MCF 10A (cell line): ENCODE data around the gene HSPB6. TPM values are rescaled to one million over a fixed set of nuclear protein-coding genes. Genes with fewer than 3 reads are reported as not detected.

Source experiments
- BruUV-seq: library from RNA; stranded (reverse); fragments of 400-500 nt; replicated peaks from 2 replicates; lab custom pipeline; 2021; lab: Mats Ljungman, UMichigan
- CTCF ChIA-PET: fragments of 300-600 bp; sonication (Branson Sonifier 250); formaldehyde crosslinking; extraction: SDS; loops from one replicate; lab custom pipeline; 2021; ENCODE audit warnings: antibody characterized with exemption, inconsistent platforms; lab: Yijun Ruan, JAX
- POLR2A ChIA-PET: fragments of 300-600, 350-650 bp; sonication (Branson Sonifier 250); formaldehyde crosslinking; extraction: SDS; loops from one replicate; lab custom pipeline; 2020; ENCODE audit warnings: antibody characterized with exemption, inconsistent platforms; lab: Yijun Ruan, JAX
- DNase-seq: peaks from one replicate; pipeline ENCODE4 v3.0.0-alpha.2; 2018; ENCODE audit not compliant: unreplicated experiment
- H3K27ac Mint-ChIP-seq: one replicate; pipeline ENCODE4 v1.8.0; 2022; ENCODE audit warnings: mild to moderate bottlenecking, low read depth, mixed read lengths; ENCODE audit not compliant: unreplicated experiment
- H3K27me3 Mint-ChIP-seq: one replicate; pipeline ENCODE4 v1.8.0; 2022; ENCODE audit warnings: mixed read lengths; ENCODE audit not compliant: insufficient read depth, unreplicated experiment
- H3K36me3 Mint-ChIP-seq: one replicate; pipeline ENCODE4 v1.8.0; 2022; ENCODE audit warnings: mild to moderate bottlenecking, moderate library complexity, mixed read lengths; ENCODE audit not compliant: insufficient read depth, unreplicated experiment
- H3K4me1 Mint-ChIP-seq: one replicate; pipeline ENCODE4 v1.8.0; 2022; ENCODE audit warnings: mixed read lengths; ENCODE audit not compliant: insufficient read depth, unreplicated experiment
- H3K4me3 Mint-ChIP-seq: one replicate; pipeline ENCODE4 v1.8.0; 2022; ENCODE audit warnings: mild to moderate bottlenecking, moderate library complexity, mixed read lengths; ENCODE audit not compliant: unreplicated experiment
- H3K9me3 Mint-ChIP-seq: one replicate; pipeline ENCODE4 v1.8.0; 2022; ENCODE audit warnings: mixed read lengths; ENCODE audit not compliant: unreplicated experiment
- CTCF ChIP-seq: fragments of 200-600 bp; IDR thresholded peaks from one replicate; pipeline ENCODE4 v1.8.0; 2022; ENCODE audit warnings: antibody characterized with exemption, mild to moderate bottlenecking; ENCODE audit not compliant: unreplicated experiment
- intact Hi-C: fragments of 100-400 bp; cut with micrococcal nuclease; formaldehyde crosslinking; loops from 2 replicates; pipeline ENCODE4 v1.14.1; 2022
- total RNA-seq: library from RNA; stranded (reverse); gene quantifications from 2 replicates; pipeline ENCODE4 v1.2.3, GENCODE V29; 2022

HSPB6 gene
- total RNA-seq, 1 experiment from 2014 or later, result 0.21 TPM

- Mint-ChIP-seq H3K9me3 (no peaks in the 10 kb centered on the region), H3K4me1 (peaks cover 8% of the 10 kb centered on the region), H3K27ac (no peak overlapping the region), H3K36me3 (peaks cover 43% of the 10 kb centered on the region), H3K27me3 (no peaks in the 10 kb centered on the region), H3K4me3 (peak overlapping the region; percentile 97)
- CTCF ChIA-PET, result interaction anchor here (1.3 to 1.5 kb wide), 2 partner anchors 12 to 67 kb away, joined by 3 to 5 read pairs; partner anchors contain the start of gene LIN37
- BruUV-seq, result no TSS peak
- POLR2A ChIA-PET, result interaction anchor here (1.1 to 3.4 kb wide), 3 partner anchors 10 to 15 kb away, joined by 3 to 12 read pairs (median 5); partner anchors contain the start of genes LIN37, PSENEN and U2AF1L4
- no peak for DNase-seq
- intact Hi-C loops, result no loop called here
- no peak for TF ChIP-seq CTCF
These were observed 2.9 kb upstream of the HSPB6 start for GRCh38 chr19:35759697-35760096.

GRCh38 chr19:35757749-35758608, 1.1 kb upstream of the HSPB6 start, which contains the start of gene PROSER3:
Gene PROSER3 (plus strand): TSS chr19:35758176. CDS start chr19:35758216, 40 bp downstream.
- TF ChIP-seq CTCF, result no peak
- no peaks in the 10 kb centered on the region for H3K27me3 Mint-ChIP-seq
- POLR2A ChIA-PET, result interaction anchor here (0.7 to 1.1 kb wide), 4 partner anchors 10 to 1068 kb away, joined by 3 to 8 read pairs (median 3); partner anchors contain the start of gene LIN37
- H3K4me3 Mint-ChIP-seq, result peak within 1 kb of the TSS; percentile 97
- peak within 1 kb of the TSS; percentile 99 for H3K27ac Mint-ChIP-seq
- peak; percentile 99 for DNase-seq
- H3K4me1 Mint-ChIP-seq, result peaks cover 8% of the 10 kb centered on the region
- intact Hi-C loops, result loop anchor here (1.0 kb wide), 1 partner anchor 10 kb away; the partner anchor contains the start of gene LIN37
- H3K36me3 Mint-ChIP-seq, result peaks cover 40% of the 10 kb centered on the region
- no peaks in the 10 kb centered on the region for H3K9me3 Mint-ChIP-seq
- TSS peak; percentile 74 for BruUV-seq
- CTCF ChIA-PET, result no interaction called here

- ChIA-PET CTCF (no interaction called here), POLR2A (interaction anchor here (1.1 kb wide), 1 partner anchor 9 kb away, joined by 8 read pairs; the partner anchor contains the start of gene LIN37)
- DNase-seq, result no peak
- Mint-ChIP-seq H3K4me3 (peak overlapping the region; percentile 97), H3K36me3 (peaks cover 35% of the 10 kb centered on the region), H3K27me3 (no peaks in the 10 kb centered on the region), H3K9me3 (no peaks in the 10 kb centered on the region), H3K27ac (peak overlapping the region; percentile 99), H3K4me1 (peaks cover 8% of the 10 kb centered on the region)
- intact Hi-C loops, result loop anchor here (1.0 kb wide), 1 partner anchor 9 kb away; the partner anchor contains the start of gene LIN37
- no peak for TF ChIP-seq CTCF
- BruUV-seq, result no TSS peak
These were observed 461 bp upstream of the HSPB6 start for GRCh38 chr19:35757231-35757748.
